Measurements from ENCODE around the gene PROCA1. TPM values are rescaled to one million over a fixed set of nuclear protein-coding genes. Genes with fewer than 3 reads are reported as not detected.

PROCA1 gene
- total and polyA plus RNA-seq, 7 donors = 0.54 to 2.3 (median 1.1) TPM; not detected in 1

Small RNAs within 50 kb of the gene (small RNA-seq; reads per million reads assigned to genes)
- gene SNORD42A (0 reads per million in 3 donors), gene SNORD42B (0 reads per million in 3 donors), gene SNORD4A (0 reads per million in 3 donors), gene SNORD4B (0 reads per million in 3 donors)

Other genes starting within 250 kb of the PROCA1 start
- under 1 TPM in 1 of 4 donors, not detected in 3; under 0.01 TPM for gene SLC13A2, start 238.2 kb downstream of the PROCA1 start, total RNA-seq
- gene SLC13A2, start 238.2 kb downstream of the PROCA1 start, polyA plus RNA-seq = 10 to 100 TPM in 2 of 3 donors, 1 to 10 TPM in 1; 8.4 to 29.1 (median 11.4) TPM
- gene FOXN1, start 205.5 kb downstream of the PROCA1 start, total RNA-seq = not detected
- under 1 TPM; 0.23 to 0.60 (median 0.38) TPM for gene FOXN1, start 205.5 kb downstream of the PROCA1 start, polyA plus RNA-seq
- gene UNC119, start 159.3 kb downstream of the PROCA1 start, total RNA-seq = 10 to 100 TPM; 20.7 to 25.8 (median 23.6) TPM
- 10 to 100 TPM; 23.4 to 35.8 (median 31.2) TPM for gene UNC119, start 159.3 kb downstream of the PROCA1 start, polyA plus RNA-seq
- 10 to 100 TPM; 17.2 to 42.5 (median 36.7) TPM for gene PIGS, start 140.4 kb downstream of the PROCA1 start, total RNA-seq
- gene PIGS, start 140.4 kb downstream of the PROCA1 start, polyA plus RNA-seq = 10 to 100 TPM; 19.2 to 66.3 (median 27.0) TPM
- gene ALDOC, start 135.0 kb downstream of the PROCA1 start, total RNA-seq = 10 to 100 TPM; 10.2 to 30.0 (median 24.9) TPM
- gene ALDOC, start 135.0 kb downstream of the PROCA1 start, polyA plus RNA-seq = 10 to 100 TPM; 28.8 to 43.3 (median 38.4) TPM
- 1 to 10 TPM in 3 of 4 donors, under 1 TPM in 1; 0.33 to 3.9 (median 1.6) TPM for gene SPAG5, start 112.9 kb downstream of the PROCA1 start, total RNA-seq
- gene SPAG5, start 112.9 kb downstream of the PROCA1 start, polyA plus RNA-seq = 10 to 100 TPM in 2 of 3 donors, 1 to 10 TPM in 1; 6.6 to 35.2 (median 12.9) TPM
- 1 to 10 TPM; 1.5 to 6.9 (median 3.4) TPM for gene RSKR, start 97.7 kb downstream of the PROCA1 start, total RNA-seq
- 1 to 10 TPM in 1 of 3 donors, under 1 TPM in 1, not detected in 1; 0.23 to 6.8 TPM for gene RSKR, start 97.7 kb downstream of the PROCA1 start, polyA plus RNA-seq
- gene BLTP2, start 66.7 kb downstream of the PROCA1 start, total RNA-seq = 10 to 100 TPM; 71.0 to 84.5 (median 80.3) TPM
- 10 to 100 TPM; 10.2 to 55.1 (median 17.6) TPM for gene BLTP2, start 66.7 kb downstream of the PROCA1 start, polyA plus RNA-seq
- 10 to 100 TPM; 41.8 to 61.8 (median 48.1) TPM for gene SDF2, start 50.0 kb downstream of the PROCA1 start, total RNA-seq
- gene SDF2, start 50.0 kb downstream of the PROCA1 start, polyA plus RNA-seq = 10 to 100 TPM; 46.2 to 55.0 (median 51.0) TPM
- 10 to 100 TPM; 49.0 to 75.6 (median 58.9) TPM for gene SUPT6H, start 49.7 kb downstream of the PROCA1 start, total RNA-seq
- 10 to 100 TPM; 12.0 to 39.3 (median 14.1) TPM for gene SUPT6H, start 49.7 kb downstream of the PROCA1 start, polyA plus RNA-seq
- gene RAB34, start 6.0 kb upstream of the PROCA1 start, total RNA-seq = 100 to 1,000 TPM; 146 to 205 (median 167) TPM
- 10 to 100 TPM; 16.6 to 39.0 (median 33.1) TPM for gene RAB34, start 6.0 kb upstream of the PROCA1 start, polyA plus RNA-seq
- gene RPL23A, start 8.1 kb upstream of the PROCA1 start, total RNA-seq = 100 to 1,000 TPM; 491 to 937 (median 695) TPM
- 1,000 to 10,000 TPM; 1,420 to 1,929 (median 1,826) TPM for gene RPL23A, start 8.1 kb upstream of the PROCA1 start, polyA plus RNA-seq
- under 1 TPM in 2 of 4 donors, not detected in 2; 0.66 to 0.71 TPM for gene TLCD1, start 14.3 kb upstream of the PROCA1 start, total RNA-seq
- 10 to 100 TPM in 1 of 3 donors, 1 to 10 TPM in 2; 2.1 to 14.2 (median 3.0) TPM for gene TLCD1, start 14.3 kb upstream of the PROCA1 start, polyA plus RNA-seq
- gene NEK8, start 16.9 kb upstream of the PROCA1 start, total RNA-seq = 1 to 10 TPM in 2 of 4 donors, under 1 TPM in 2; 0.16 to 2.8 (median 0.74) TPM
- gene NEK8, start 16.9 kb upstream of the PROCA1 start, polyA plus RNA-seq = 1 to 10 TPM; 1.6 to 6.3 (median 1.8) TPM
- gene TRAF4, start 32.1 kb upstream of the PROCA1 start, total RNA-seq = 10 to 100 TPM in 1 of 4 donors, 1 to 10 TPM in 3; 3.9 to 11.6 (median 5.1) TPM
- gene TRAF4, start 32.1 kb upstream of the PROCA1 start, polyA plus RNA-seq = 10 to 100 TPM; 59.6 to 94.1 (median 72.1) TPM
- gene FAM222B, start 130.9 kb upstream of the PROCA1 start, total RNA-seq = 10 to 100 TPM in 1 of 4 donors, 1 to 10 TPM in 3; 5.0 to 11.9 (median 7.2) TPM
- 10 to 100 TPM; 15.3 to 16.2 (median 15.6) TPM for gene FAM222B, start 130.9 kb upstream of the PROCA1 start, polyA plus RNA-seq
- gene ERAL1, start 143.1 kb upstream of the PROCA1 start, total RNA-seq = 10 to 100 TPM; 20.2 to 41.9 (median 30.3) TPM
- 10 to 100 TPM; 27.0 to 43.2 (median 41.7) TPM for gene ERAL1, start 143.1 kb upstream of the PROCA1 start, polyA plus RNA-seq
- 10 to 100 TPM; 38.5 to 72.5 (median 52.4) TPM for gene FLOT2, start 185.8 kb upstream of the PROCA1 start, total RNA-seq
- 10 to 100 TPM; 27.3 to 91.8 (median 36.6) TPM for gene FLOT2, start 185.8 kb upstream of the PROCA1 start, polyA plus RNA-seq
- 1 to 10 TPM; 3.2 to 8.4 (median 3.9) TPM for gene DHRS13, start 191.2 kb upstream of the PROCA1 start, total RNA-seq
- 10 to 100 TPM in 1 of 3 donors, 1 to 10 TPM in 2; 2.1 to 15.0 (median 3.0) TPM for gene DHRS13, start 191.2 kb upstream of the PROCA1 start, polyA plus RNA-seq
- gene PHF12, start 239.6 kb upstream of the PROCA1 start, total RNA-seq = 10 to 100 TPM; 39.1 to 54.3 (median 45.2) TPM
- gene PHF12, start 239.6 kb upstream of the PROCA1 start, polyA plus RNA-seq = 10 to 100 TPM in 2 of 3 donors, 1 to 10 TPM in 1; 6.9 to 24.7 (median 13.8) TPM